ENCODE results near the gene TRIM62.
"Not testable (repeated sequence)": the region's sequence is repeated elsewhere in the genome, so short reads cannot be mapped to it uniquely, and the experiment has no call there.

The TRIM62 gene

DNA sequence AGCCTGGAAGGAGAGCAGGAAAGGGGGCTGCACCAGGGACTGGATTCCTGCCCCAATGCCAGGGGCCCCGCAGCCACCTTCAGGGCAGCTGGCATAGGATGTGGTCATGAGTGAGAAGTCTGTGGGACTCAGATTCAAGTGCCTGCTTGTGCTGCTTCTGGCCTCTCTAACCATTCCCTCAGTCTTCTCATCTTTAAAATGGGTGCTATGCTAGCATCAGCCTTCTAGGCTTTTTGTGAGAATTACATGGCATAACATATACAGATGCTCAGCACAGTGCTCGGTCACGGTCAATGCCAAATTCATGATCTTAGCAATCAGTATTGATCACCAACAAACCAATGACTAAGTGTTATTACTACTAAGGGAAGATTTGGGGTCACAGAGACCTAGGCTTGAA, 23.5 kb downstream of the TRIM62 start:
- no peak for DNase-seq

DNA sequence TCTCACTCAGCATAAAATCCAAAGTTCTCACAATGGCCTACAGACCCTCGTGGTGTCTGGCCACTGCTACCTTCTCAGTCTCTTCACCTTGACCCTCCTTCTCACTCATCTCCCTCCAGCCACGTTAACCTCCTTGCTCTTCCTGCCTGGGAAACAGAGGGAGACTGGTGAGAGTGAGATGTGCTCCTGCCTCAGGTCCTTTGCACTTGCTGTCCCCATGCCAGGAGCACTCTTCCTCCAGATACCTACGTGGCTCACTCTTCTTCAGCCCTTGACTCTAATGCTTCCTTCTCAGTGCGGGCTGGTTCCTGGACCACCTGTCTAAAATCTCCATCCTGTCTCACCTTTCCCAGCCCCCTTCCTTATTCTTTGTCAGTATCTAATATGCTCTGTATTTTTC, 24.7 kb downstream of the TRIM62 start:
- no peak for DNase-seq

DNA sequence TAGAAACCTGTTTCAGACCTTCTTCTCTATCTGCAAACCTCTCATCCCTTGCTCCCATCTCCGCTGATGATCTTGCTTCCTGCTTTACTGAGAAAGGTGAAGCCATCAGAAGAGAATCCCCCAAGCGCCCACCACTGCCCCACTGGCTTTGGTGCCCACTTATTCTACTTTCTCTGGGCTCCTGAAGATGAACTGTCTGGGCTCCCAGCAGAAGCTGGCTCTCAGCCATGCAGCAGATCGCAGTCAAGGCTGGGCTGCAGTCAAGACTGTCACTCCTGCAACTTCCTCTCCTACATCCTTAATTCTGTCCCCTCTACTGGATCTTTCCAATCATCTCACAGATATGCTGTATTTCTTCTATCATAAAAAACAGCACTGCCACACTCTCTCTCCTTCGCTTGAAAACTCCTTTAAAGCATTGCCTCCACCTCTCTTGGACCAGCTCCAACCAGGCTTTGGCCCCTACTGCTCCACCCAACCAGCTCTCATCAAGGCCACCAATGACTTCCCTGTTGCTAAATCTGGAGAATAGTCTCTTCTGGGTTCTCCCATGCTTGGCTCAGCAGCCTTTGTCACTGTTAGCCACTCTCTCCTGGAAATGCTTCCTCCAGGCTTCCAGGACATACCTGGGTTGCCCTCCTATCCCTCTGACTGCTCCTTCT, 25.8 kb downstream of the TRIM62 start:
- no peak for DNase-seq

DNA sequence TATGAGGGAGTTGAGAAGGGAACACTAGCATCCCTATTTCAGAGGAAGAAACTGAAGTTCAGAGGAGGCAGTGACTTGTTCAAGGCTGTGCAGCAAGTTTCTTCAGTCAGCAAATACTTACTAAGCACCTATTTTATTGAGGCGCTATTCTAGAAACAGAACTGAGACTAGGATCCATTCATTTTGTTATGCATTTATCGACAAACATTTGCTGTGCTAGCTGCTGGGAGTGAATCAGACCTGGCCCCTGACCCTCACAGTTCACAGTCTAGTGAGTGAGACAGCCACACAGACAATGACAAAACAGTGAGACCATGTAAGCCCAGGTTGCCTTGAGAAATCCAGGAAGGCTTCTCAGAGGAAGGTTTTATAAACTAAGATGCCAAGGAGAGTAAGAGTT, 28.2 kb downstream of the TRIM62 start:
- DNase-seq, result no peak

DNA sequence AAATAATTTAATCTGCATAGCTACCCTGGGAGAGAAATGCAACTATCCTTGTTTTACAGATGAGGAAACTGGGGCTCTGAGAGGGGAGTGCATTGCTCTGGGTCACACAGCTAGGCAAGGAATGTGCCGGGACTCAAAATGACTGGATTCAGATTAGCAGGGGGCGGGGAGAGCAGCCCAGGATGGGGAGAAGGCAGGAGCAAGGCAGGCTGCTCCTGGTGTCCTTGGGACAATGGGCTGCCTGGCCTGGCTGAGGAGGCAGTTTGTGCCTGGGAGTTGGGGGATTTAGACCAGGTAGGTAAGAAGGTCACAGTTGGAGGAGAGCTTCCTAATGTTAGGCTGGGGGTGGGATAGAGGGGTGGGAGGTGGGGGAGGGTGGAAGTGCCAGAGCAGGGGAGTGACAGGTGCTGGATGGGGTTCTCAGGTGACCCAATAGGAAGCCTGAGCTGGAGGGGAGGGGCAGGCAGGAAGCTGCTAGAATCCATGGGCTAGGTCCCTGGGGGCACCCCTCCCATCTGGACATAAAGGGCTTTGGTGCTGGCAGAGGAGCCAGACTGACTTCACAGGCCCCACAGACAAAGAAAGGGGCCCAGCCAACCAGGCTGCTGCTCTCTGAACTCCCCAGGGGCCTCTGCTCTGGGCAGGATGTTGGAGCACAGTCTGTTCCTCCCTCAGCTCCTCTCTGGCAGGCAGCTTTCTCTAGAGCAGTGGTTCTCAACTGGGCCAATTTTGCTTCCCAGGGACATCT, 29.0 kb downstream of the TRIM62 start:
- peak; percentile 94 for DNase-seq

DNA sequence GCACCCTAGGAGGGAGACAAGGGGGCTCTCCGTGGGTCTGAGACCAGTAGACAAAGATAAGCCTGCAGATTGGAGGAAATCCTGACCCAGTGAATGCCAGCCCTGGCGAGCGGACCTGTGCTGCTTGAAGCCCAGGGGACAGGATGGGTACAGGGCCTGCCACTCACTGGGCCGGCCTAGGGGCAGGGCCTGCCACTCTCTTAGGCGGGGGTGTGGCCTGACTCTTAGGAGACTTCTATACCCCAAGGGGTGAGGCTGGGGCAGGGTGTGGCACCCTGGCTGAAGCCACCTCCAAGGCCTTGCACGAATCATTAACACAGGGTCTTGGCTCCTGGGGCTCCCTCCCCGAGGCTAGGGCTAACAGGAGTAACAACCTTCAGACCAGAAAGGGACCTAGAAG, 30.7 kb downstream of the TRIM62 start:
- DNase-seq, result no peak

DNA sequence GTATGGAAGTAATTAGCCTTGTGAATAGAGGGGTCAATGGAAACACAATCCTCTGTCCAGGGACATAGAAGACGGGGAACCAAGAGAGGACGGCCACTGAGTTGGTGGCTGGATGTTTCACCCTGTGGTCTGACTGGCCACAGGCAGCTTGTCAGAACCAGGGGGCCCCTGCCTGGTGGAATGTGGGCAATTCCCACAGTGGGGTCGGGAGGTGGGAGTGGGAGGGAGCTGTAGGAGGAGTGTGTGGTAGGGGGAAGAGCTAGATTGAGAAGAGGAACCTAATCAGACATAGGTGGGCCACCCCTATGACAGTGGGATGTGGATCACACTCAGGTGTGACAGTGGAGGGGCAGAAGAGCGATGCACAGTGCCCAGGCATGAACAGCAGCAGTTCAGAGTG, 31.3 kb downstream of the TRIM62 start:
- DNase-seq, result no peak

DNA sequence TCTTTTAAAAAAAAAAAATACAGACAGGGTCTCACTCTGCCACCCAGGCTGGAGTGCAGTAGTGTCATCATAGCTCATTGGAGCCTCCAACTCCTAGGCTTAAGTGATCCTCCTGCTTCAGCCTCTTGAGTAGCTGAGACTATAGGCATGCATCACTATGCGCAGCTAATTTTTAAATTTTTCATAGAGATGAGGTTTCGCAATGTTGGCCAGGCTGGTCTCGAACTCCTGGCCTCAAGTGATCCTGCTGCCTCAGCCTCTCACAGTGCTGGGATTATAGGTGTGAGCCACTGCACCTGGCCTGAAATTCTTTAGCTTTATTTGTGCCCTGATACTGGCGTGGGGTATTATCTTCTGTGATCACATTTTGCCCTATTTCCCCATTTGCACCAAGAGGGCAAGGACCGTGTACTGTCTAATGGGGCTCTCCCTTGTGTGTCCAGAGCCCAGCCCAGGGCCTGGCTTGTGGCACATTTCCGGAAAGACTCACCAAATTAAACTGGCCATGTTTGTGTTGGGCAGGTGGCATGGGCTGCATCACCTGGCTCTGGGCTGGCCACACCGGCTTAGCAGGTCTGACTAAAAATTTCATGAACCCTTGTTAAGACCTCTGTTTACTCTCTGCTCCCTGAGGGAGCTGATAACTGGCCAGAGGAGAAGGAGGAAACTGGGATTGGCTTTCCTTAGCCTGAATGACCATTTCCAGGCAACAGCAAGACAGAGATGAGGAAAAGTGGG, 32.2 kb downstream of the TRIM62 start:
- DNase-seq, result no peak

DNA sequence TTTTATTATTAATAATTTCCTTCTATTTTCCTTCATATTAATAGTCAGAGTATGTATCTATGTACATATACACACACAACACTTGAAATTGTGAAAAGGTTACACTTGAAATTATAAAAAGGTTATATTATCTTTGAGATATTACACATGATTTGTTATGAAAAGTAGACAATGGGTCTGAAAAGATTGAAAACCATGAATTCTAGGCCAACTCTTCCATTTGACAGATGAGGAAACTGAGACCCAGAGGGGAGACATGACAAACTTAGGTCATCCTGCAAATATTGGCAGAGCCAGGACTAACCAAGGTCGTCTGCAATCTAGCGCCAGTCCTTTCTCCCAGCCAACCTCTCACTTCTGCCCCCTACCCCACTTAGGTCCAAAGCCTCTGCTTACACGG, 33.2 kb downstream of the TRIM62 start:
- no peak for DNase-seq

DNA sequence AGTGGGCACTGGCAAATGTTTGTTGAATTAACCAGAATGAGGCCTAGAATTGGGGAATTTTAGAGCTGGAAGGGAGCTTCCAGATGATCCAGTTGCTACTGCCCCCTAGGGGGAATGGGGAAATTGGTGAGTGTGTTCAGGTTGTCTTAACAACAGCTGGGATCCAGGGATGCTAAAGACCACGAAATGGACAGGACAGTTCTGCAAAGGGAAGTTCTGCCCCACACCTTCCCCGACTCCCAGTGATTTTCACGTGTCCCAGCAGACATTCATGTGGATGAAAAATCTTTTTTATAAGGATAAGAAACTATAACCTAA, 33.9 kb downstream of the TRIM62 start:
- no peak for DNase-seq

DNA sequence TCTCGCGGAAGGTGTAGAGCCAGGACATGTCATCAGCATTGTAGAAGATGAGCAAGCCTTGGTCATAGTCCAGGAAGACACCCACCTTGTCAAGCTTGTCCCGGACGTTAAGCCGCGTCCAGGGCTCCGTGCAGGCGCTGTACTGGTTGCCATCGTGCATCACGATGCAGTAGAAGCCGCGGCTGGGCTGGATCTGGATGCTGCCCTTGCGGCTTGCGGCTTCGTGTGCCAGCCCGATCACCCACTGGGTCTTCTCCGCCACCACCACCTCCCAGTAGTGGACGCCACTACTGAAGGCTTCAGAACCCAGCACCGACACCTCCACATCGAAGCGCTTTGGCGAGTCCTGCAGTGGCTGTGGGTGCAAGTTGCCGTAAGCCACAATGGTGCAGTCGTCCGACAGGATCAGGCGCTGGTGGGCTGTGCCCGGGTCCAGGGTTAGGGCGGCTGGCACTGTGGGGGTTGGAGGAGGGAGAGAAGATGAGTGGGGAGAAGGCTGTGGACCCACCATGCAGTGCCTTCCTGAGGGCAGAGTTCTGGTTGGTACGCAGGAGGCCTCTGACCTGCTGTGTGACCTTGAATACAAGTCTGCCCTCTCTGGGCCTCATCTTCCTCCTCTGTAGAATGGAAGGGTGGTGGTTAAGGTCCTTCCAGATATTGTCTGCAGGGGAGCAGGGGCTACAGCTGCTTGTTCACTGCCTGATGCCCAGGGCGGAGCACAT, 34.4 kb downstream of the TRIM62 start:
- no peak for DNase-seq

DNA sequence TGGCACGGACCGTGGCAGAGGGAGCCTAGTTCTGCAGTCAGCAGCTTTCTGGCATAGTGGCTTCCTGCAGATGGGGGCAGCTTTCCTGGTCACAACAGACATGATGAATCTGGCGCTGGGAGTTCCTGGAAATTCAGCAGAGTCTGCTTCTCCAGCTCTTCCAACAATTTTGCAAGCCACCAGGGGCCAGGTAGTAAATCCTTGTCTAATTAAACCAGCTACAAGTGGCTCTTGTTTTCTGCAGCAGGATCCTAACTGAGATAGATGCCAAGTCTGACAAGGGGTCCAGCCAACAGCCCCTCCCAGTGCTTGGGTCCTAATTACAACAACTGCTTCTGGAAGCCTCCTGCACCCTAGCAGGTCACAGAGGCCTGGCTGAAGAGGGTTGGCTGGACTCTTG, 35.8 kb downstream of the TRIM62 start:
- no peak for DNase-seq

DNA sequence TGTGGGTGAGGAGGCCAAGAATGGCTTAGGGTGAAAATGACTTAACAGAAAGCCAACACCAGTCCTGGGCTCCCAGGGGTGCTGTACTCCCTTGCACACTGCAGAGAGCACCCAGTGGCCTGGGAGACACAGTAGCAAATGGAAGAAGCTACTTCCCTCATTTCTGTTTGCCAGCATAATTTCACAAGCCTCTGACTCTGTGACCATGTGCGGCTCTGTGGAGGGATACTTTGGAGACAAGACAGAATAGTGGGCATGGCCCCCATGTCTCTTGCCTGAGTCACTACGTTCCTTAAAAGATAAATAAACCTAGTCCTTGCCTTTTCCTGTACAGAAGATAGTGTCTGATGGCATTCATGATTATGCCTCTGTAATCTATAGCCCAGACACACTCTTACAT, 38.1 kb downstream of the TRIM62 start:
- DNase-seq, result no peak

DNA sequence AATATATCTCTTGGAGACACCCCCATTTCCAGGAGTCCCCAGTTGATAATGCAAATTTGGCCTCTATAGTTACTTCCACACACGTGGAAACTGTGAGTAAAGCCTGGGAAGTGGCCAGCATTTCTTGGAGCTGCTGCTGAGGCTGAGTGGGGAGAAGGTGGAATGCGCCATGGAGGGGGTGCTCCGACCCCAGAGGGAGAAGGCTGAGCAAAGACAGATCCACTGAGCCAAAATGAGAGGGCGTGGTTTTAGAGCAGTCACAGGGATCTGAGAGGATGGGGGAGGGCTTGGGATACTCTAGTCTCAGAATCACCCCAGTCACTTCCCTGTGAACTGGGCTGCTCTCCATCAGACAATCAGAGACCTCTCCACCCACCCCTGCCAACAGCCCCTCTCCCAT, 38.7 kb downstream of the TRIM62 start:
- DNase-seq, result no peak

DNA sequence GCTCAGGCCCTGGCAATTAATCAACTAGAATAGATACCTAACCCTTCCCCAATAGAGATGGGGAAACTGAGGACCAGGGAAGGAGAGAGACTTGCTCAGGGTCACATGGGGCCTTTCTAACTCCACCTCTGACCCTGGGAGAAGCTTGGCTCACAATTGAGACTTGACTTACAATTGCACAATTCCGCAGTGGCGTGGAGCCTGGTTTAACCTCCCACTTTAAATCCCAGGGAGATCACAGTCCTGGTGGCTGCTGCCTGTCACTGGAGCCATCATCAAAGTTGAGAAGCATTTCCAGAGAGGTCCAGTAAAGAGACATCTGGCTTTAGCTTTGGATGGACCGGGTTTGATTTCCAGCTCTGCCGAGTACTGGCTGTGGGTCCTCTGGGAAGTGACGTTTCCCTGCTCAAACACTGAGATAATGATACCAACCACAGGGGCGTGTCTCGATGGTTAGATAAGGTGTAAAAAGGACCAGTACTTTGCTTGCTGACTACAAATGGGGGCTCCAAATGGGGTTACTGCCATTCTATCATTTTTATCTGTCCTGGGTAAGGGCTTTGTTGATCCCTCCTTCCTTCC, 39.3 kb downstream of the TRIM62 start:
- no peak for DNase-seq

DNA sequence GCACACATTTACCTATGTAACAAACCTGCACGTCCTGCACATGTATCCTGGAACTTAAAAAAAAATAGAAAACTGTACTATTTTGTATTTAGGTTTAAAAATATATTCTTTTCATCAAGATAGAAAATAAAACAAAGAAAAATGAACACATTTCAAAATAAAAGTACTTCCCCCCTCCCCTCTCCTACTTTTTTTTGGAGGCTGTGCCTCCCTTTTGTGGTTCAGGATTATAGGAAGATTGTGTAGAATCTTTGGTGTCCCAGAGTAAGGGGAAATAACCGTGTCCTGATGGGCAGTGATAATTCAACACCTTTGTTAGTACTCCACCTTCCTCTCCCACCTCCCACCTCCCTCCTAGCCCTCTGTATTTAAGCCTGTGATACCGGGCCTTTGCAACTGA, 40.1 kb downstream of the TRIM62 start:
- DNase-seq, result no peak

DNA sequence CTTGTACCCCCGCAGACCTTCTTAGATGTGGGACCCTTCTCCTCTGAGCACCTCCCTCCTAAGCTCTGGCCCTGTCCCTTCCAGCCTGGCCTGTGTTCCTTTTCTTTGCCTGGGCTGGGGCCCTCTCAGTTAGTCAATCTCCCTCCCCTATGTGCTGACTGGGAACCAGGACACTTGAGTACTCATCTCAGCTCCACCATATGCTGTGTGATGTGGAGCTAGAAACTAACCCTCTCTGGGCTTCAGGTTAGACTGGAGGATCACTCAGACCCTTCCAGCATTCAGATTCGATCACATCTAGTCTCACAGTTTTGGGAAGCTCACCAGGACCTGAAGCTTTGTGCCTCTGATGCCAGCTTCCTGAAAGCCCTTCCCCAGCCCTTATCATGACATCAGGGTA, 40.6 kb downstream of the TRIM62 start:
- no peak for DNase-seq

DNA sequence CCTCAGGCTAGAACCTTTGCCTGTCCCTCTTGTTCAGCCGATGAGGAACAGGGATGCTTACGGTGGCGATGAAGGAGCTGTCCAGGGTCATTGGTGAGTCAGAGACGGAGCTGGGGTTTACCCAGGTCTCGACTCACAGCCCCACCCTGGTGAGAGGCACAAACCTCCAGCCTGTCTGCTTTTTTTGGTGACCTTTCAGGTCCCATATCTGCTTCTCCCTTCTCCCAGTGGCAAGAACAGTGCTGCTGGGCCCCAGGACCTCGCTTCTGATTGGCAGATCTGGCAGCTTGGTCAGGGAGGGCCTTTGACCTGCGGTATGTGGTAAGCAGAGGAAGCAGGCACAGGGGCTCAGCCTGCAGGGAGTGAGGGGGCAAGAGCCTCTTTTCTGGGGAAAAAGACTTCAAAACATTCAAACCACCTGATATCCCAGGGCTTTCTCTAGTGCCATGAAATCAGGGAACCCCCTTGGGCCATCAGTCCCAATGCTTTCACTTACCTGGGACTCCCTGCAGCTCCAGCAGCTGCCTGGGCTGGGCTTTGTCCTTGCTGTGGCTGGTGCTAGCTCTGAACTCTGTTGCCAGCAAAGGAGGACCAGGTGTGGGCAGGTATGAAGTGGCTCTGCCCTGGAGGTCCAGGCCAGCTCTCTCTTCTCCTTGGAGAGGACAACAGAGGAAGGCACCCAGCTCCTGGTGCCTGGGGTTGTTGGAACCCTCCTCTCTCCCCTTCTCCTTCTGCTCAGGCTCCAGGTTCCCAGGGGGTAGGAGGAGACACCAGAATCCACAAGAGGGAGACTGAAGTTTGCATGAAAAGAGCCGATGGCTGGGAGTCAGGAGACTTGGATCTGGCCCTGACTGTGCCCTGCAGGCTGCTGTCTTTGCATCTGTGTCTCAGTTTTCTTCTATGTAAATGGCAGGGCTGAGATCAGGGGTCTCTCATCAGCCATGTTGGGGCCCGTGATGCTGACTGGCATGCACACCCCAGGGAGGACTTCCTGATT, 41.4 kb downstream of the TRIM62 start:
- DNase-seq, result peak; percentile 40

DNA sequence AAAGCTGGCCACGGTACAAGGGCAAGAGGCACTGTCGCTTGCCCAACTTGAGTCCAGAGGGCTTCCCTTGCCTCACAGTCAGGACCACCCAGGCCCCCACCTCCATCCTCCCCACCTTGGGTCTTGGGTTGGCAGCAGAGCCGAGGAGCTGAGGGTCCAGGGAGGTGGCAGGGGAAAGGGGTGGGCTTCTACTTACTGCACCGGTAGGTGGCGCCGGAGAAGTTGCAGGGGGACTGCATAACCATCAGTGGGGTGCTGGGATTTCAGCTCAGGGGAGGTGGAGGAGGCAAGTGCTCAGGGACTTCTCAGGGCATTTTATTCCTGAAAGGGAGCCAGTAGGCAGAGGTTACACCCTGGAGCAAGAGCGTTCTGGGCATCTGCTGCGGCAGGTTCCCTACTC, 44.0 kb downstream of the TRIM62 start:
- DNase-seq, result no peak

DNA sequence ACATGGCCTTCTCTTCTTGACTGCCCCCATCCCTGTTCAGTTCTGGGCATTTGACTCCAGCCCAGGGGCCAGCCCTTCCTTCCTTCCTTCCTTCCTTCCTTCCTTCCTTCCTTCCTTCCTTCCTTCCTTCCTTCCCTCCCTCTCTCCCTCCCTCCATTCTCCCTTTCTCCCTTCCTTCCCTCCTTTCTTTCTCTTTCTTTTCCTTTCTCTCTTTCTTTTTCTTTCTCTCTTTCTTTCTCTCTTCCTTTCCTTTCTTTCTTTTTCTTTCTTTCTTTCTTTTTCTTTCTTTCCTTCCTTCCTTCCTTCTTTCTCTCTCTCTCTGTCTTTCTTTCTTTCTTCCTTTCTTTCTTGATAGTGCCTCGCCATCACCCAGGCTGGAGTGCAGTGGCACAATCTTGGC, 45.8 kb downstream of the TRIM62 start:
- DNase-seq, result not testable (repeated sequence)

DNA sequence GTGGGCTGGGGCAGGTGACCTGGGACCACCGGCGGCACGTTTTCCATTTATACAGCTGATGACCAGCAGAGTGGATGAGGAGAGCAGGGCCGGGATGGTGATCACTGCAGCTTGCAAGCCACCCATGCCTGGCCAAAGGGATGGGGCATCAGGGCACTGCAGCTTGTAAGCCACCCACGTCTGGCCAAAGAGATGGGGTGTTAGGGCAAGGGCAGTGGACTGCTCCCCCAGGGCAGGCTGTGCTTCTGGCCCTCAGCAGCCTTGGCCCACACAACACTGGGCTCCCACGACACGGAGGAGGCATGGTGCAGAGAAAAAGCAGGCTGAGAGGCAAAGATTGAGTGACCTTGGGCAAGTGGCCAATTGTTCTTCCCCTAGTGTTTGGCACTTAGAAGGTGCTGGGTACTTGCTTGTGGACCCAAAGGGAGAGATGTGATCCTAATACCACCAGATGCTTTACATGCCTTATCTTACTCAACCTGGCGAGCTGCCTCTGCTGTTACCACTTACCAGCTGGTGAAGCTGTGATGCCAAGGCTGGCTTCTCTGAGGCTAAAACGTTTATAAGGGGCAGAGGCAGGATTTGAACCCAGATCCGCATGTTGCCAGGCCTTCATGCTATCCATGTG, 48.3 kb downstream of the TRIM62 start:
- DNase-seq, result no peak

DNA sequence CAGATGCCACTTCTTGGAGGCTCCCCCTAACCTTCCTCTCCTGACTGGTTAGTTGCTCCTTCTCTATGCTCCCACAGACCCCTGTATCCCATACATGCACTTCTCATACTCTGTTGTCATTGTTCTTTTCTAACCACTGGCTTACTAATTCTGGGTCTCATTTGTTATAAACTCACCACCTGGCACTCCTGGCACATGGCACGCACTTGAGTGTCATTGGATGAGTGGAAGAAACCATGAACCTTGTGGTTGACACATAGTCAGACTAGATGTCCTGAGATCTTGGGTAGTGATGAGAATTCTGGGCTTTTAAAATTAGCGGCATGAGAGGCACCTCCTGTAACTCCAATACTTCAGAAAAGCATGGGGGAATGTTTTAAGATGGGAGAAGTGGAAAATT, 49.3 kb downstream of the TRIM62 start:
- no peak for DNase-seq

Data from NCI-H2107 (cell line).